OCI-LY7 (cell line): ENCODE data around the gene DNAJA3.

Experiments used
- CTCF ChIP-seq: fragments of 200-600 bp; sonication (generic); conservative IDR thresholded peaks from 2 replicates; pipeline ENCODE4 v1.5.1; 2014; ENCODE audit warnings: mild to moderate bottlenecking, antibody characterized with exemption, low read length, moderate library complexity, mixed read lengths
- EZH2phosphoT487 ChIP-seq: fragments of 200-600 bp; sonication (generic); IDR thresholded peaks from 2 replicates; pipeline ENCODE4 v1.6.1; 2018; ENCODE audit warnings: low read depth, borderline replicate concordance, mild to moderate bottlenecking, mixed run types, antibody characterized with exemption, low read length, moderate library complexity, mixed read lengths

- TF ChIP-seq CTCF (no peak), EZH2phosphoT487 (no peak)
Measured at GRCh38 chr16:4415538-4416199, 10.0 kb upstream of the DNAJA3 start.
